HG03558 (cell line): ENCODE results near the gene RGMB.
A peak's percentile ranks its signal among the peaks of the same experiment; 100 is the strongest.

ENCODE experiments used
- ATAC-seq: cut with Tn5 transposase; IDR thresholded peaks from one replicate; pipeline ENCODE4 v1.9.1; 2021; ENCODE audit warnings: moderate number of reproducible peaks; ENCODE audit not compliant: unreplicated experiment; ENCODE audit errors: extremely low read depth

Gene RGMB

DNA sequence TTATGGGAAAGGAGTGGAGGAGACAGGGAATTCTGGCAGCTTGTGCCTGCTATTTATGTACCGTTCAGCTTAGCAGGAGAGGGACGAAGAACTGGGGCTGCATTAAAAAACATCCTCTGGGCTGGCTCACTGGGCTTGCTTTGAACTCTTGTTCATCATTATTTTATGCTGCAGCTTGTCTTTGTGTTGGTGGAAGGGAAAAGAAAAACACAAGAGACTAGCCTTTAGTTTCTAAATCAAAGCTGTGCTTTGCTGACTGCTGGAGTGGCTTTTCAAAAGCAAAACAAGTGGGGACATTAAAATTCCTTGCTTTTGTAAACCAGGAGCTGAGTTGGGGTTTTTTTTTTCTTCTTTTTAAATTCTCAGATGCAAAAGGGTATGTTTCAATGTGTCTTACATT is 5.9 kb upstream of the RGMB start:
- no peak for ATAC-seq

- peak; percentile 51 for ATAC-seq
Measured at GRCh38 chr5:98768160-98768959, 5.1 kb upstream of the RGMB start.

GRCh38 chr5:98768960-98769209 is 4.6 kb upstream of the RGMB start:
- ATAC-seq, result no peak

GRCh38 chr5:98769210-98769958 is 4.1 kb upstream of the RGMB start:
- ATAC-seq, result no peak

- ATAC-seq, result no peak
Measured at GRCh38 chr5:98769959-98770208, 3.6 kb upstream of the RGMB start.

GRCh38 chr5:98770209-98770910 is 3.1 kb upstream of the RGMB start:
- ATAC-seq, result no peak

GRCh38 chr5:98770911-98771322 is 2.5 kb upstream of the RGMB start:
- ATAC-seq, result no peak

DNA sequence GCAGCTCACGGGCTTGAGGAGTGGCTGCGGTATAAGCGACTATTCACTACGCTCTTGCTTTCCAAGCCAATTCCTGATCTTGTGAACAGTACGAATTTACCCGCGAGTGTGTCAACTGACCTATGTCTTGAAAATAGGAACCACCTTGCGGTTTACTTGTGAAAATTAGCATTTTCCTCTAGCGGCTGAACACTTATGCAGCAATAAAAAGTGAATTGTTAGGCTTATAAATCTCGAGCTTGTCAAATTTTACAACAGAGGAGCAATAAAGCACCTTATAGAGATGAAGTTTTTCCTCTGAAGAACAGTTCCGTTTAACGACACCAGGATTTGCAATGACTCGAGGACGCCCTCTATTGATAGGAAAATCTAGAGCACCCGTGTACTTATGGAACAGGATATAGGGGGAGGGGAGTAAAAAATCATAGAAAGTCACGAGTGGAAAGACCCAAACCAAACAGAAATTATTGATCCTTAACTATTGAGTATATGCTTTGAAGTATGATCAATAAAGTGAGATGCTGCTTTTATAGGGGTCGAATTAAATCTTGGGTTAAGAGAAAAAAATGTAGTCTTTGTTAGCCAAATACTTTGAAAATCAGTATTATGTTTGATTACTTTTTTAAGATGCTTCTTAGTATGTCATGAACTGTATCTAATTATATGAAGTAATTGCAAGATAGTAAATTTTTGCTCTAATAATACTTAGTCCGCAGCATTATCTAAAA is 1.9 kb upstream of the RGMB start:
- no peak for ATAC-seq

- ATAC-seq, result peak; percentile 3
Measured at GRCh38 chr5:98772415-98773213, 849 bp upstream of the RGMB start.

DNA sequence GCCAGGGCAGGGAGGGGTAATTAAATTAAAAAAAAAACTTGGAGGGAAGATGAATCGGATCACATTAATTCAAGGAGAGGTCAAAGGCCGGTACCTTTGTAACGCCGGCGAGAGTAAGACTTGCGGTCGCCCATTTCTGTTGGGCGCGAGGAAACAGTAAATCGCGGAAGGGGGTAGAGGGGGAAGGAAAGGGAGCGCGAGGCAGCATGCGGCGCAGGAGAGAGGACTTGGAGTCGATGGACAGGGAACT is 324 bp upstream of the RGMB start:
- no peak for ATAC-seq

- ATAC-seq, result peak; percentile 19
Measured at GRCh38 chr5:98774192-98775033, 950 bp downstream of the RGMB start.

DNA sequence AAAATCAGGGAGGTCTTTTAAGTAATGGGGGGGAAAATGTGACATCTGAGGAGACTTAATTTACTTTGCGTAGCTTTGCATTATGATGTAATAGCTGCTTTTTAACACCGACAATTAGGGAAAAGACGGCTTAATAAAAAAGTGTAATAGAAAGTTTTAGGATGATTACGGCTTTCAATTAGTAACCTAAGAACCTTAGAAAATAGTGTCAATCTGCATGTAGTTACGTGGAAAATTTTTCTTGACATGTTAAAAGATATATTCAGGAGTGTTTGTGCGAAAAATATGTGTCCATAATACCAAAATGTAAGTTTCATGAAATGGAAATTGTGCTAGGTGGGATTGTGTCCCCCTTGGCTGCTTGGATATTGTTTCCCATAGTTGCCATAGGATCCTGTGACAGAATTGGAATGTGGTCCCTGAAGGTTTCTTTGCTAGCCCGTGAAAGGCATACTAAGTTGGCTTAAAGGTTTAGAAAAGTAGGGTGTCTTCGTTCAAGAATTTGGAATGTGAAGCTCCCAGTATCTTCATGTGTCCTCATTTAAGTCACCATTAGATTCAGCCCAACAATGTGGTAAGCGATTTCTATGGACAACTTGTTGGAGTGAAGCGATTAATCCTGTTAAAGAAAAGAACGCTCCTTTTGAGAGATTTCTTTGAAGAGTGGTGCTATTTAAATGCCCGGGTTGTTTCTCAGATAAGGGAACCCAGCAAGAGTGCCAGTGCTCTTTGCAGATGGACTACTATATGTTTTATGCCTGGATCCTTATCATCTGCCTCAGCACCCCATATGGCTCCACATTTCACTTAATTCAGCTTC is 2.0 kb downstream of the RGMB start:
- ATAC-seq, result no peak

DNA sequence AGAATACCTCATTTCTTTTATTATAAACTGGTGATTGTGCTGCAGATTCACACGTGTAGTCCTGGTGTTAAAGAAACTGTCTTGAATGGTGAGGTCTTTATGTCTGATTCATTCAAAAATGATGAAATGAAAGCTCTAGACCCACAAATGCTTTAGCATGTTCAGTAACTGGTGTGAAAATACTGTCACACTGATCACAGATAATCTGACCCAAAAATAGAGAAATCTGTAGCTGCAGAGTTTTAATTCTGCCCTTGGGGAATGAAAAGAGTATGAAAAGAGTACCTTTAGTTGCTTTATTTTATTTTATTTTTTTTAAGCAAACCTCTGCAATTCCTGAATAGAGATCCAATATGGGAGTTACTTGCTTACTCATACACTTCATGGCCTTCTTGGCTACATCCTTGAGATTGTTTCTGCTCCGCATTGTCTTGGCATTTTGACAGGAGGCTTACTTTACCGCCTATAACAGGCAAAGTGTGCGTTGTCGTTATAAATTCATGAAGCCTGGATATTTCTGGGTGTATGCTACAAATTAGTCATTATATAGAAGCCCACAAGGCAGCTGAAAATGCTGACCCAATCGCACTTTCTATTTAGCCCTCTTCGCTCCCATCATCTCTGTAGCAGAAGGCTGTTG is 2.7 kb downstream of the RGMB start:
- ATAC-seq, result no peak

DNA sequence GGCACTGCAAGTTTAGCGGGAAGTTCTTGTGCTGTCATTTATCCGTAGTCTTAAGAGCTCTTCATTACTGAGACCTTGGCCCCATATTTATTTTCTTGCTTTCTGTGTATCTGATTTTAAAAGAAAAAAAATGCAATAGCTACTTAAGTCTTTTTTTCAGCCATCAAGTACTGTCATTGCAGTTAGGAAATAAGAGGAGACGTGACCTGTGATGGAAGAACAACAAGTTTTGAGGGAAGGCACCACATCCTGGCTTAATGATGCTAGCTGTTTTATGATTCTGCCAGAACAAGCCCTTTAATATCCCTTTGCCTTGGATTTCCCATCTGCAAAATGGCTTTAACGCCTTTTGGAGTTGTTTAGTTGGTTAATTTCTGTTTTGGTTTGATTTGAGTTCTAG is 3.8 kb downstream of the RGMB start:
- no peak for ATAC-seq

DNA sequence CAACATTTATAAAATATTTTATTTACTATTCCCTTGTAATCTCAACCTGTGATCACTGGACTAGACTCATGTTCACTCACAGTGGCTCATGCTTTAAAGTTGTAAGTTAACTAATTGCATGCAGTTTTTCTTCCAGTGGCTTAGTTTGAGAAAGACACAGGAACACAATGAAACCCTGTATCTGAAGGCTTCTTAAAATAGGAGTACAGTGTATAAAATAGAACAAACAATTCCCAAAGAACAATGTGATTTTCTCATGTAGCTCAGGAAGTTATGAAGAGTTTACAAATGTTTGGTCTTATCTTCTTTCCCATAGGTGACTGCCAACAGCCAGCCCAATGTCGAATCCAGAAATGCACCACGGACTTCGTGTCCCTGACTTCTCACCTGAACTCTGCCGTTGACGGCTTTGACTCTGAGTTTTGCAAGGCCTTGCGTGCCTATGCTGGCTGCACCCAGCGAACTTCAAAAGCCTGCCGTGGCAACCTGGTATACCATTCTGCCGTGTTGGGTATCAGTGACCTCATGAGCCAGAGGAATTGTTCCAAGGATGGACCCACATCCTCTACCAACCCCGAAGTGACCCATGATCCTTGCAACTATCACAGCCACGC is 5.9 kb downstream of the RGMB start:
- no peak for ATAC-seq

GRCh38 chr5:98780390-98780789 is 6.9 kb downstream of the RGMB start:
- ATAC-seq, result no peak

- ATAC-seq, result no peak
Measured at GRCh38 chr5:98781520-98781919, 8.1 kb downstream of the RGMB start.

- no peak for ATAC-seq
Measured at GRCh38 chr5:98781964-98782363, 8.5 kb downstream of the RGMB start.
